ENCODE measurements around the gene CCN5.

DNA sequence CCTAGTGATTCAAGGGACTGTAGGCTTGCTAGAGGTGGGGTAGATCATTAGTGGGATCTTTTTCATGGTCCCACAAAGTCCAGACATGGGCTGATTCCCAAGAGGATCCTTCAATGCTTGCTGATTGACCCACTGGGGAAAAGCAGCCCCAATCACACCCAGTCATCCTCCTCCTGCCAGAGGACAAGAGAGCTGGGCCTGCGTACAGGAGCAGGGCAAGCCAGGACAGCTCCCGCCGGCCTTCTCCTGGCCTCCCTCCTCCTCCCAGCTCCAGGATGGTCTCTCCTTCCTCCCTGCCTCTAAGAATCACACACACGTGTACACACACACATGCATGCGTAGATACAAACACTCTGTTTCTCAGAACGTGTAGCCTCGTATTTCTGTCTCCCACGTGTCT lies 57.5 kb downstream of the CCN5 start:
- TF ChIP-seq, protein P1, sequence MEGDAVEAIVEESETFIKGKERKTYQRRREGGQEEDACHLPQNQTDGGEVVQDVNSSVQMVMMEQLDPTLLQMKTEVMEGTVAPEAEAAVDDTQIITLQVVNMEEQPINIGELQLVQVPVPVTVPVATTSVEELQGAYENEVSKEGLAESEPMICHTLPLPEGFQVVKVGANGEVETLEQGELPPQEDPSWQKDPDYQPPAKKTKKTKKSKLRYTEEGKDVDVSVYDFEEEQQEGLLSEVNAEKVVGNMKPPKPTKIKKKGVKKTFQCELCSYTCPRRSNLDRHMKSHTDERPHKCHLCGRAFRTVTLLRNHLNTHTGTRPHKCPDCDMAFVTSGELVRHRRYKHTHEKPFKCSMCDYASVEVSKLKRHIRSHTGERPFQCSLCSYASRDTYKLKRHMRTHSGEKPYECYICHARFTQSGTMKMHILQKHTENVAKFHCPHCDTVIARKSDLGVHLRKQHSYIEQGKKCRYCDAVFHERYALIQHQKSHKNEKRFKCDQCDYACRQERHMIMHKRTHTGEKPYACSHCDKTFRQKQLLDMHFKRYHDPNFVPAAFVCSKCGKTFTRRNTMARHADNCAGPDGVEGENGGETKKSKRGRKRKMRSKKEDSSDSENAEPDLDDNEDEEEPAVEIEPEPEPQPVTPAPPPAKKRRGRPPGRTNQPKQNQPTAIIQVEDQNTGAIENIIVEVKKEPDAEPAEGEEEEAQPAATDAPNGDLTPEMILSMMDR (IDR thresholded peaks at IDR 0.05), result no peak
- no peak for TF ChIP-seq POLR2A (IDR thresholded peaks at IDR 0.05)
